ENCODE results near the gene RPS3. TPM values are rescaled to one million over a fixed set of nuclear protein-coding genes. Genes with fewer than 3 reads are reported as not detected.

The RPS3 gene
- polyA plus RNA-seq, 1 donor: 3,748 TPM

GRCh38 chr11:75431533-75432525 lies 32.5 kb downstream of the RPS3 start:
- no peak overlapping the region for H3K27ac ChIP-seq (ENCODE audit: low read length)
- peaks cover 13% of the 10 kb centered on the region for H3K9me3 ChIP-seq (ENCODE audit: control insufficient read depth, low read depth, low read length)
- no peak for DNase-seq
- H3K27me3 ChIP-seq (ENCODE audit: control insufficient read depth, insufficient read depth, low read length): peaks cover 39% of the 10 kb centered on the region
- WGBS (ENCODE audit: insufficient coverage, low lambda C conversion rate): no CpG with 5 or more reads among the region's 16 CpGs
- no peak overlapping the region for H3K4me3 ChIP-seq (ENCODE audit: low read length)
- peaks cover 19% of the 10 kb centered on the region for H3K36me3 ChIP-seq (ENCODE audit: control insufficient read depth, insufficient read depth, low read length)
- H3K4me1 ChIP-seq (ENCODE audit: control insufficient read depth, insufficient read depth, low read length): peaks cover 8% of the 10 kb centered on the region

DNA sequence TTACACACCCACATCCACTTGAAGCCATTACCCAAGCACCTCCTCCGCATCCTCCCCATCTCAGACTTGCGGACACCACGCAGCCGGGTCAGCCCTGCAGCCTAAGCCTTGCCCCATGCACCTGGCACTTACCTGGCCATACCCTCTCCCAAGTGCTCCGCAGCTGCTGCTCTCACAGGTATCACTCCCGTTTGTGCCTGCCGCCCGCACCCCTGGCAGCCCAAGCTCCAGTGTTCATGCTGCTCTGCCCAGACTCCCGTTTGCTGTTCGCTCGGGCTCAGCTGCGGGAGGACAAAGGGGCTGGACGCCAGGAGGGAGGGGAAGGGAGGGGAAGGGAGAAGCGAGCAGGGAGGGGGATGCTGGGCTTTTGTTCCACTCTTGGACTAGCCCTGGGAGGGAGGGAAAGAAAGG lies 33.6 kb downstream of the RPS3 start, which contains the start of gene KLHL35:
Gene KLHL35 (minus strand): TSS at position 293 of the 411 bp plus-strand sequence. CDS start 2,574 bp downstream, outside the sequence.
- Histone ChIP-seq H3K9me3 (ENCODE audit: control insufficient read depth, low read depth, low read length) (peaks cover 13% of the 10 kb centered on the region), H3K27ac (ENCODE audit: low read length) (no peak within 1 kb of the TSS), H3K4me1 (ENCODE audit: control insufficient read depth, insufficient read depth, low read length) (peaks cover 5% of the 10 kb centered on the region), H3K4me3 (ENCODE audit: low read length) (no peak within 1 kb of the TSS), H3K27me3 (ENCODE audit: control insufficient read depth, insufficient read depth, low read length) (peaks cover 39% of the 10 kb centered on the region), H3K36me3 (ENCODE audit: control insufficient read depth, insufficient read depth, low read length) (peaks cover 27% of the 10 kb centered on the region)
- 0% methylated on average over 1 of the region's 14 CpGs for WGBS (ENCODE audit: insufficient coverage, low lambda C conversion rate)
- DNase-seq: no peak

DNA sequence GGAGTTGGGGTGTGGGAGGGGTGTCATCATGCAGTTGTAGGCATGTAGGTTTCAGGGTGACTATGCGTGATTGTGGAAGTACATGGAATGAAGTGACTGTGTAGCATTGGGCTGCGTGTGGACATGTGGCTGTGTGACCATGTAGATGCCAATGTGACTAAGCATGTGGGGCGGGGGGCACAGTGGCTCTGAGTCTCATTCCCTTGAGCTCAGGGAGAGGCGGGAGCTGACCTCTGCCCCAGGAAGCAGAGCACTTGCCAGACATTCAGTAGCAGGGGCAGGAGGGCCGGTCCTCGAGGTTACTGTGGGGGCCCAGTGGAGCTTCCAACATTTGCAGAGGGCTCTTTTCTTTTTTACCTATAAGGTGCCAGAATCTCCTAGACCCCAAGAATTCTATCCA lies 34.1 kb downstream of the RPS3 start:
- no peak for DNase-seq
- Histone ChIP-seq H3K27me3 (ENCODE audit: control insufficient read depth, insufficient read depth, low read length) (peaks cover 39% of the 10 kb centered on the region), H3K4me1 (ENCODE audit: control insufficient read depth, insufficient read depth, low read length) (peaks cover 5% of the 10 kb centered on the region), H3K27ac (ENCODE audit: low read length) (no peak overlapping the region), H3K9me3 (ENCODE audit: control insufficient read depth, low read depth, low read length) (peaks cover 11% of the 10 kb centered on the region), H3K4me3 (ENCODE audit: low read length) (no peak overlapping the region), H3K36me3 (ENCODE audit: control insufficient read depth, insufficient read depth, low read length) (peaks cover 31% of the 10 kb centered on the region)
- WGBS (ENCODE audit: insufficient coverage, low lambda C conversion rate): no CpG with 5 or more reads among the region's 6 CpGs

GRCh38 chr11:75434051-75434450 lies 34.7 kb downstream of the RPS3 start:
- DNase-seq: no peak
- no CpG with 5 or more reads among the region's 4 CpGs for WGBS (ENCODE audit: insufficient coverage, low lambda C conversion rate)
- Histone ChIP-seq H3K36me3 (ENCODE audit: control insufficient read depth, insufficient read depth, low read length) (peaks cover 31% of the 10 kb centered on the region), H3K9me3 (ENCODE audit: control insufficient read depth, low read depth, low read length) (peaks cover 10% of the 10 kb centered on the region), H3K27ac (ENCODE audit: low read length) (no peak overlapping the region), H3K4me3 (ENCODE audit: low read length) (no peak overlapping the region), H3K4me1 (ENCODE audit: control insufficient read depth, insufficient read depth, low read length) (peaks cover 5% of the 10 kb centered on the region), H3K27me3 (ENCODE audit: control insufficient read depth, insufficient read depth, low read length) (peaks cover 34% of the 10 kb centered on the region)

DNA sequence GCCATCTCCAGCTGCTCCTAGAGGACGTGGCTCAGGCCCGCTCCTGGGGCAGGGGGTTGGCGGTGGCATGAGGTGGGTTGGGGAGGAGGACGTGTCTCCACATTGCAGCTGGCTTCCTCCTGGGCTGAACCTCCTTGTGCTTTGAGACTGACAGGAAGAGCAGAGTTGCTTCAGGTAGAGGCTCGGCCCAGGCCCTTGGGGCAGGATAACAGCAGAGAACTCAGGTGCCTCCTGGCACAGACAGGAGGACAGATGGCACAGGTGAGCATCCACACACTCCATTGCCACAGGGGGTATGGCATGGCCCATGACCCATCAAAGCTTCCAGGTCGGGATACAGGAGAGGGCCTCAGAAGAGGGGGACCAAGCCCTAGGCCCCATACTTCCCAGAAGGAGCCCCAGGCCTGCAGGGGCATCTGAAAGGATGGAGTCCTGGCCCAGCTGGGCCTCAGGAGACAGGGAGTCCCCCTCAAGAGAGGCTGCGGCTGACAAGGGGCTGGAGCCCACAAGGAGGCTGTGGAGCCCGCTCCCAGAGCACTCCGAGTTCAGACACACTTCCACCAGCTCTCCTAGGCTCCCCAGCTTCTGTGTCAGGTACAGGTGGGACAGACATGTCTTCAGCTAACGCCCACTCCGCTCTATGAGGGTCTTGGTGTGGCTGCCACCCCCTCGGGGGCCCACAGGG lies 35.7 kb downstream of the RPS3 start:
- no peak for DNase-seq
- no CpG with 5 or more reads among the region's 12 CpGs for WGBS (ENCODE audit: insufficient coverage, low lambda C conversion rate)

GRCh38 chr11:75435571-75435925 lies 36.2 kb downstream of the RPS3 start:
- Histone ChIP-seq H3K4me3 (ENCODE audit: low read length) (no peak overlapping the region), H3K9me3 (ENCODE audit: control insufficient read depth, low read depth, low read length) (peaks cover under 1% of the 10 kb centered on the region), H3K36me3 (ENCODE audit: control insufficient read depth, insufficient read depth, low read length) (peaks cover 42% of the 10 kb centered on the region), H3K4me1 (ENCODE audit: control insufficient read depth, insufficient read depth, low read length) (peaks cover 4% of the 10 kb centered on the region), H3K27ac (ENCODE audit: low read length) (no peak overlapping the region), H3K27me3 (ENCODE audit: control insufficient read depth, insufficient read depth, low read length) (peaks cover 26% of the 10 kb centered on the region)
- DNase-seq: no peak
- WGBS (ENCODE audit: insufficient coverage, low lambda C conversion rate): no CpG with 5 or more reads among the region's 9 CpGs

More for the DNA sequence above, 35.7 kb downstream of the RPS3 start:
- Histone ChIP-seq H3K4me3 (ENCODE audit: low read length) (no peak overlapping the region), H3K27ac (ENCODE audit: low read length) (no peak overlapping the region), H3K36me3 (ENCODE audit: control insufficient read depth, insufficient read depth, low read length) (peaks cover 39% of the 10 kb centered on the region), H3K27me3 (ENCODE audit: control insufficient read depth, insufficient read depth, low read length) (peaks cover 28% of the 10 kb centered on the region), H3K9me3 (ENCODE audit: control insufficient read depth, low read depth, low read length) (peaks cover 3% of the 10 kb centered on the region), H3K4me1 (ENCODE audit: control insufficient read depth, insufficient read depth, low read length) (peaks cover 5% of the 10 kb centered on the region)

GRCh38 chr11:75436806-75437205 lies 37.5 kb downstream of the RPS3 start:
- peaks cover 13% of the 10 kb centered on the region for H3K27me3 ChIP-seq (ENCODE audit: control insufficient read depth, insufficient read depth, low read length)
- H3K9me3 ChIP-seq (ENCODE audit: control insufficient read depth, low read depth, low read length): no peaks in the 10 kb centered on the region
- no peak for DNase-seq
- H3K4me1 ChIP-seq (ENCODE audit: control insufficient read depth, insufficient read depth, low read length): no peaks in the 10 kb centered on the region
- H3K4me3 ChIP-seq (ENCODE audit: low read length): no peak overlapping the region
- H3K36me3 ChIP-seq (ENCODE audit: control insufficient read depth, insufficient read depth, low read length): peaks cover 54% of the 10 kb centered on the region
- no CpG with 5 or more reads among the region's 9 CpGs for WGBS (ENCODE audit: insufficient coverage, low lambda C conversion rate)
- H3K27ac ChIP-seq (ENCODE audit: low read length): no peak overlapping the region

- H3K27me3 ChIP-seq (ENCODE audit: control insufficient read depth, insufficient read depth, low read length): peaks cover under 1% of the 10 kb centered on the region
- no peak overlapping the region for H3K27ac ChIP-seq (ENCODE audit: low read length)
- no peaks in the 10 kb centered on the region for H3K4me1 ChIP-seq (ENCODE audit: control insufficient read depth, insufficient read depth, low read length)
- H3K4me3 ChIP-seq (ENCODE audit: low read length): no peak overlapping the region
- peaks cover 65% of the 10 kb centered on the region for H3K36me3 ChIP-seq (ENCODE audit: control insufficient read depth, insufficient read depth, low read length)
- no CpG with 5 or more reads among the region's 13 CpGs for WGBS (ENCODE audit: insufficient coverage, low lambda C conversion rate)
- no peak for DNase-seq
- no peaks in the 10 kb centered on the region for H3K9me3 ChIP-seq (ENCODE audit: control insufficient read depth, low read depth, low read length)
Observed at GRCh38 chr11:75437966-75438659, 38.8 kb downstream of the RPS3 start.

DNA sequence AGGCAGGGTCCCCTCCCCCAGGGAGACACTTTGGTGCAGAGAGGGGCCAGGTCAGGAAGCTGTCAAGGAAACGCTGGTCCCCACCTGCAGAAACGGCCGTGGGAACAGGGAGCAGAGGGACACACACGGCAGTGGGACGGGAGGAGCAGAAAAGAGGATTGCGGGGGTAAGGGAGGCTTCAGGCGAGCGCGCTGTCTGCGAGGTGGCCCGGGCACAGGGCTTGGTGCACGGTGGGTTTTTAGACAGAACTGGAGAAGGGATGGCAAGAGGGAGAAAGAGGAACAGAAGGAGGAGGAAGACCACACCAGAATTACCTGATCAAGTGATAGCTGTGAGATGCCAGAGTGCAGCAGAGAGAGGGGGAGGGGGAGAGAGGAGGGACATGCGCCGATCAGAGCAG lies 39.7 kb downstream of the RPS3 start:
- DNase-seq: no peak
- H3K27me3 ChIP-seq (ENCODE audit: control insufficient read depth, insufficient read depth, low read length): no peaks in the 10 kb centered on the region
- no peaks in the 10 kb centered on the region for H3K9me3 ChIP-seq (ENCODE audit: control insufficient read depth, low read depth, low read length)
- H3K4me3 ChIP-seq (ENCODE audit: low read length): no peak overlapping the region
- no peaks in the 10 kb centered on the region for H3K4me1 ChIP-seq (ENCODE audit: control insufficient read depth, insufficient read depth, low read length)
- no peak overlapping the region for H3K27ac ChIP-seq (ENCODE audit: low read length)
- peaks cover 69% of the 10 kb centered on the region for H3K36me3 ChIP-seq (ENCODE audit: control insufficient read depth, insufficient read depth, low read length)
- WGBS (ENCODE audit: insufficient coverage, low lambda C conversion rate): no CpG with 5 or more reads among the region's 14 CpGs

- no peak for DNase-seq
- no peaks in the 10 kb centered on the region for H3K4me1 ChIP-seq (ENCODE audit: control insufficient read depth, insufficient read depth, low read length)
Observed at GRCh38 chr11:75439495-75440120, 40.3 kb downstream of the RPS3 start.

More at GRCh38 chr11:75439495-75440120, 40.3 kb downstream of the RPS3 start:
- Histone ChIP-seq H3K9me3 (ENCODE audit: control insufficient read depth, low read depth, low read length) (no peaks in the 10 kb centered on the region), H3K4me3 (ENCODE audit: low read length) (no peak overlapping the region), H3K36me3 (ENCODE audit: control insufficient read depth, insufficient read depth, low read length) (peaks cover 72% of the 10 kb centered on the region), H3K27me3 (ENCODE audit: control insufficient read depth, insufficient read depth, low read length) (no peaks in the 10 kb centered on the region), H3K27ac (ENCODE audit: low read length) (no peak overlapping the region)
- no CpG with 5 or more reads among the region's 13 CpGs for WGBS (ENCODE audit: insufficient coverage, low lambda C conversion rate)

All from large intestine (tissue), 3 donors.